ENCODE measurements around the gene CRYGN.
A peak's percentile ranks its signal among the peaks of the same experiment; 100 is the strongest.

Gene CRYGN

DNA sequence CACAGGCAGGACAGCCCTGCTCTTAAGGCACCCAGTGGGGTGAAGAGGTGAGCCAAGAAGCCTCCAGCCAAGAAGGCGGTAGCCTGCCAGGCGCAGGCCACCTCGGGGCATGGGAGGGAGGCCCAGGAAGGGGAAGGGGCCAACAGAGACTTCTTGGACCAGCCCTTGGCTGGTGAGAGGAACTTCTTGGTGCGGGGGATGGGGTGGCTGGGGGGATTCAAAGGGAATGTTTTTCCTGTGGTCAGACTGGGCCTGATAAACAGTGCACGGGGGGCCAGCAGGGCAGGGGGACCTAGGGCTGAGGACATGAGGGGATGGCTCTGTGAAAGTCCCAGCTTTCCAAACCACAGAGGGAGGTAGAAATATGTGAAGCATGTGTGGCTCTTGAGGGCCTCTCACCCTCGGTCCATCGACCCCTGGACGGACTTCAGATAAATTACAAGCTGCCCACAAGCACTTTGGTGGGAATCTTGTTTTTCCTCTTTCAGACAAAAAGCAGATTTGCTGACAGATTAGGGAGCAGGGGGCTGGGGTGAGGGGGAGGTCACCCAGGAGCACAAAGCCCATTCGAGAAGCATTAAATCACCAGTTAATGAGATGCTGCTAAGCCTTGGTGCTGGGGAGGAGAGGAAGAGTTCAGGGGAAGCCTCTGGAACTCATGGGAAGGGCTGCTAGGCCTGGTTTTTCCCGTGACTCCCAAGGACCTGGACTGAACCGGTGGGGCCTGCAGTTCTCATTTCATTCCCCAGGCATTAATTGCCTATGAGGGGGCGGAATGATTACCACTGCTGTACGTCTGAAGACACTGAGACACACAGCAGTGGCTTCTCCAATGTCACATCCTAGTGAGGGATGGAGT lies 11.3 kb downstream of the CRYGN start:
- H3K4me3 ChIP-seq (ENCODE audit: low read depth, low read length), result no peak overlapping the region
- peak; percentile 64 for DNase-seq (ENCODE audit: low read depth)

DNA sequence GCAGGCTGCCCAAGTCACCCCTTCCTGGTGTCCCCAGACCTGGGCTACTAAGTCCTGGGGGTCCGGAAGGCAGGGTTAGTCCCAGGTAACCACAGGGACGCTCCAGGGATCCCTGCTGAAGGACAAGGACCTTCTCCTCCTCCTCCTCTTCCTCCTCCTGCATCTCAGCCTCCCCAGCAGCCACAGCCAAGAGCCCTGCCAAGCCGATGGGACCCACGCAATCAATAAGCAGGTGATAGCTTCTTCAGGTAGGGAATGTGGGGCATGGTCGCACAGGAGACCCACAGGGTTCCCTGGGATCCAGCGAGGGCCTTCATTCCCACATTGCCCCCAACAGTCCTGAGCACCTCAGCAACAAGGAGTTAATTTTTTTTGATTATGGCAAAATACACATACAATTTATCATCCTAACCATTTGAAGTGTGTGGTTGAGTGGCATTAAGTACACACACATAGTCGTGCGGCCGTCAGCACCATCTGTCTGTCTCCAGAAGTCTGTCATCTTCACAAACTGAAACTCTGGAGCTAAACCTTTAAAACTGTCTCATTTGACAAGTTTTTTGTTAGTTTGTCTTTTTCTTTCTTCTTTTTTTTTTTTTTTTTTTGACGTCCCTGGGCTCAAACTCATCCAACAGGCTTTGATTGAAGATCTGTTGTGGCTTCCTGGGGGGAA lies 12.1 kb downstream of the CRYGN start:
- H3K4me3 ChIP-seq (ENCODE audit: low read depth, low read length), result no peak overlapping the region
- TF ChIP-seq, protein P1, sequence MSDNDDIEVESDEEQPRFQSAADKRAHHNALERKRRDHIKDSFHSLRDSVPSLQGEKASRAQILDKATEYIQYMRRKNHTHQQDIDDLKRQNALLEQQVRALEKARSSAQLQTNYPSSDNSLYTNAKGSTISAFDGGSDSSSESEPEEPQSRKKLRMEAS (IDR thresholded peaks at IDR 0.05; ENCODE audit: low read depth, low read length), result no peak
- TF ChIP-seq POLR2A (IDR thresholded peaks at IDR 0.05; ENCODE audit: extremely low read depth, insufficient read length), result no peak
- TF ChIP-seq MYC (IDR thresholded peaks at IDR 0.05; ENCODE audit: low read depth, low read length), result no peak
- TF ChIP-seq, protein P2, sequence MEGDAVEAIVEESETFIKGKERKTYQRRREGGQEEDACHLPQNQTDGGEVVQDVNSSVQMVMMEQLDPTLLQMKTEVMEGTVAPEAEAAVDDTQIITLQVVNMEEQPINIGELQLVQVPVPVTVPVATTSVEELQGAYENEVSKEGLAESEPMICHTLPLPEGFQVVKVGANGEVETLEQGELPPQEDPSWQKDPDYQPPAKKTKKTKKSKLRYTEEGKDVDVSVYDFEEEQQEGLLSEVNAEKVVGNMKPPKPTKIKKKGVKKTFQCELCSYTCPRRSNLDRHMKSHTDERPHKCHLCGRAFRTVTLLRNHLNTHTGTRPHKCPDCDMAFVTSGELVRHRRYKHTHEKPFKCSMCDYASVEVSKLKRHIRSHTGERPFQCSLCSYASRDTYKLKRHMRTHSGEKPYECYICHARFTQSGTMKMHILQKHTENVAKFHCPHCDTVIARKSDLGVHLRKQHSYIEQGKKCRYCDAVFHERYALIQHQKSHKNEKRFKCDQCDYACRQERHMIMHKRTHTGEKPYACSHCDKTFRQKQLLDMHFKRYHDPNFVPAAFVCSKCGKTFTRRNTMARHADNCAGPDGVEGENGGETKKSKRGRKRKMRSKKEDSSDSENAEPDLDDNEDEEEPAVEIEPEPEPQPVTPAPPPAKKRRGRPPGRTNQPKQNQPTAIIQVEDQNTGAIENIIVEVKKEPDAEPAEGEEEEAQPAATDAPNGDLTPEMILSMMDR (IDR thresholded peaks at IDR 0.05; ENCODE audit: low read depth, low read length), result no peak
- no peak for DNase-seq (ENCODE audit: low read depth)

More for the DNA sequence above, 11.3 kb downstream of the CRYGN start:
- TF ChIP-seq, protein P1 (IDR thresholded peaks at IDR 0.05; ENCODE audit: low read depth, low read length), result 0 out of 2 replicates have a peak, but pooled peaks have one; percentile 8
- TF ChIP-seq, protein P2 (IDR thresholded peaks at IDR 0.05; ENCODE audit: low read depth, low read length), result no peak
- TF ChIP-seq MYC (IDR thresholded peaks at IDR 0.05; ENCODE audit: low read depth, low read length), result no peak
- no peak for TF ChIP-seq POLR2A (IDR thresholded peaks at IDR 0.05; ENCODE audit: extremely low read depth, insufficient read length)

DNA sequence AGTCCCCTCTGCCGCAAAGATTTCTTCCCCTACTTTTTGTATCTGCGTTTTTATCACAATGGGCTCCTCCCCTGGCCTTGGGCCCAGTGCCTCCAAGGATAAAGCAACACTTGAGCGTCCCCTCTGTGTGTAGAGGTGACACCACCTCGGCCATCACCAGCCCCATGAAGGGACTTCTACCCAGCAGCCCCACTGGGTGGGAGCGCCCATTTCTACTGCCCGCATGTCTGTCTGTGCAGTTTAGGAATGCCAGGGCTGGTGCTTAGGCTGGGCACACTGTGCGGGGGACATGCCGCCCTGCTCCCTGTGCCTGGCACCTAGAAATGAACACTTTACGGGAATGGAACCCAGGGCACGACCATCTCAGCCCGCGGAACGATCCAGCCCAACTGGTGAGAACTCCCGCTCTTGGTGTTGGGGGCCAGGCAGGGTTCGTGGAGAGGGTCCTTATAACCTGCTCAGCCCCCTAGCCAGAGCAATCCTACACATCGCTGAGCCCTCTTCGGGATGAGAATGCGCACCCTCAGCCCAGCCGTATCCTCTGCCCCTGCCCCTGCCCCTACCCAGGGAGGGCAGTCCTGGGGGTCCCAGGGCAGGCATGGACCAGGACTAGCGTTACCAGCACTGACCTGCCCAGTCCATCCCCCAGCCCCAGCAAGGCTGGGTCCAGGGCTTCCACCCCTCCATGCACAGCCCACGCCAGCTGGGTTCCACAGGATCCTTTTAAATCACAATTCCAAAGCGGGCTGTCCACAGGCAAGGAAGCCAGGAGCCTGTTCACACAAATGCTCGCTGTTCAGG lies 12.8 kb downstream of the CRYGN start:
- no peak overlapping the region for H3K4me3 ChIP-seq (ENCODE audit: low read depth, low read length)
- DNase-seq (ENCODE audit: low read depth), result no peak
- no peak for TF ChIP-seq POLR2A (IDR thresholded peaks at IDR 0.05; ENCODE audit: extremely low read depth, insufficient read length)
- TF ChIP-seq, protein P1 (IDR thresholded peaks at IDR 0.05; ENCODE audit: low read depth, low read length), result no peak
- TF ChIP-seq, protein P2 (IDR thresholded peaks at IDR 0.05; ENCODE audit: low read depth, low read length), result no peak

DNA sequence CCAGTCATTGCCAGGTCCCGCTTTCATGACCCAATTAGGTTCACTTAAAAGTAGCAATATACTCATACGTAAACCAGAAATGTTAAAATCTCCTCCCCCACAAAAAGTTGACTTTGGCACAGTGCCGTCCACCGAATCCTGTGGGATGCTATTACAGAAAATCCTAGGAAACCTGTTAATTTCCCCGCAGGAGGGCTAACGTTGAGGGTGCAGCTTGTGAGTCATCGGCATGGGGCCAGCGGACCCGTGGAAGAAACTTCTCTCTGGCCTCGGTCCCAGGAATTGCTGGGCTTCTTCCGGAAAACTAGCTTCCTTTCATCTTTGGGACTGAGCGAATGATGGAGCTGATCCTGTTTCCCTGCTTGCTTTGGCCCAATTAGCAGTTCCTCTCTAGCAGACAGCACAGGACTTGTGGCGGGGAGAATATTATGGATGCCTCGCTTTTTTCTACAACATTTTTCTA lies 13.5 kb downstream of the CRYGN start:
- TF ChIP-seq, protein P1 (IDR thresholded peaks at IDR 0.05; ENCODE audit: low read depth, low read length), result no peak
- TF ChIP-seq MYC (IDR thresholded peaks at IDR 0.05; ENCODE audit: low read depth, low read length) (no peak), POLR2A (IDR thresholded peaks at IDR 0.05; ENCODE audit: extremely low read depth, insufficient read length) (no peak)
- TF ChIP-seq, protein P2 (IDR thresholded peaks at IDR 0.05; ENCODE audit: low read depth, low read length), result no peak
- no peak for DNase-seq (ENCODE audit: low read depth)
- no peak overlapping the region for H3K4me3 ChIP-seq (ENCODE audit: low read depth, low read length)

DNA sequence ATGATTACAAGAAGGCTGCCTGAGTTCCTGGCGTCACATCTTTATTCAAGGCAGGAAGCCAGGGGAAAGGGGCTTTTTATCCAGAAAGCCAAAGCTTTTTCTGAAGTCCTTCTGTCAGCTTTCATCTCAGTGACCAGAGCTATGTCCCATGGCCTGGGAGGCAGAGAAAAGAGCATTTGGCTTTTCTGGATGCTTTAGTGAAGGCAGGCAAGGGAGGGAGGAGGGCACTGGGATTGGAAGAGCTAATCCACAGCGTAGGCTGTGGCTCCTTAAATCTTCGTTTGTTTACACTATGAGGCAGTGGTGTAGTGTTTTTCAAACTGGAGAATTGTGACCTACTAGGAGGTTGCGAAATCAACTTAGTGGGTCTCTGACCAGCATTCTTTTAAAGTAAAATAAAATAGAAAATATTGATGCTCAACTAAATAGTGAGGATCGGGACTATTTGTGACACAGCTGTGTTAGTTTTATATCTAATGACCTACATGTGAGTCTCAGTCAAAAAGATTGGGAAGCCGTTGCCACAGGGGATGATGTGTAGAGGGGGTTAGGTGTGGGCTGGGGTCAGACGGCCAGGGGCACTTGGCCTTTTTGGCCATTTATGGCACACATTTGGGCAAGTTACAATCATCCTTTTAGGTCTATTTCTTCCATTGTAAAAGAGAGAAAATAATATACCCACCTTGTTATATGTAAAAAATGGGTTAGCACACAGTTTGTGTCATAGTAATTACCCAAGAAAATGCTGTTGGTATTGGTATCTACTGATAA lies 14.1 kb downstream of the CRYGN start:
- H3K4me3 ChIP-seq (ENCODE audit: low read depth, low read length), result no peak overlapping the region
- no peak for DNase-seq (ENCODE audit: low read depth)
- no peak for TF ChIP-seq MYC (IDR thresholded peaks at IDR 0.05; ENCODE audit: low read depth, low read length)
- TF ChIP-seq, protein P1 (IDR thresholded peaks at IDR 0.05; ENCODE audit: low read depth, low read length), result no peak
- TF ChIP-seq POLR2A (IDR thresholded peaks at IDR 0.05; ENCODE audit: extremely low read depth, insufficient read length), result no peak
- TF ChIP-seq, protein P2 (IDR thresholded peaks at IDR 0.05; ENCODE audit: low read depth, low read length), result no peak
